GM12878 (cell line): ENCODE results near the gene ZNF407. TPM values are rescaled to one million over a fixed set of nuclear protein-coding genes. Genes with fewer than 3 reads are reported as not detected.

Experiments used
- ATAC-seq: fragments of 200-7000 bp; cut with Tn5 transposase; 3 replicates; pipeline ENCODE4 v1.9.1; 2020; ENCODE audit warnings: mild to moderate bottlenecking, moderate library complexity
- BruUV-seq: library from RNA; stranded (reverse); fragments of 400-500 nt; replicated peaks from 2 replicates; lab custom pipeline; 2021; lab: Mats Ljungman, UMichigan
- CTCF ChIA-PET: fragments of 300-600 bp; sonication (Branson Sonifier 250); formaldehyde crosslinking; extraction: SDS; loops from one replicate; lab custom pipeline; 2021; ENCODE audit warnings: inconsistent platforms; lab: Yijun Ruan, JAX
- POLR2A ChIA-PET: fragments of 350-600 bp; formaldehyde crosslinking; extraction: SDS; loops from one replicate; lab custom pipeline; 2021; ENCODE audit warnings: inconsistent platforms; lab: Charles Lee
- RAD21 ChIA-PET: fragments of 300-600 bp; sonication (Branson Sonifier 250); formaldehyde crosslinking; loops from one replicate; lab custom pipeline; 2023; ENCODE audit warnings: antibody characterized with exemption; ENCODE audit not compliant: unreplicated experiment; lab: Charles Lee
- SMC1A ChIA-PET: fragments of 300-600 bp; sonication (Branson Sonifier 250); formaldehyde crosslinking; loops from one replicate; lab custom pipeline; 2023; ENCODE audit not compliant: unreplicated experiment, uncharacterized antibody; lab: Charles Lee
- DNase-seq: peaks from one replicate; pipeline ENCODE4 v3.0.0-alpha.2; 2011; ENCODE audit warnings: low read depth, low spot score
- FAIRE-seq: peaks from 3 replicates; lab custom pipeline; 2011; peaks lifted over from hg19 to GRCh38; lab: Jason Lieb, UNC
- H2AFZ ChIP-seq: 2 replicates; pipeline ENCODE4 v1.6.0; 2011; ENCODE audit warnings: low read depth, low read length, control low read depth; ENCODE audit not compliant: control insufficient read depth
- H3K27ac ChIP-seq: 2 replicates; pipeline ENCODE4 v1.5.1; 2011; ENCODE audit warnings: control low read depth; ENCODE audit not compliant: control insufficient read depth, insufficient read depth
- H3K27me3 ChIP-seq, 2 experiments: replicated peaks in 1 of 2; 2 replicates each; pipeline versions ENCODE4 v1.6.0 to v1.6.1; 2011; ENCODE audit warnings: low read length in 1 of 2; ENCODE audit not compliant: control insufficient read depth in 2 of 2, insufficient read depth in 2 of 2
- H3K36me3 ChIP-seq, 2 experiments: 2 replicates each; pipeline ENCODE4 v1.5.1; 2011; ENCODE audit warnings: low read length in 1 of 2; ENCODE audit not compliant: control insufficient read depth in 2 of 2, insufficient read depth in 2 of 2
- H3K4me1 ChIP-seq: 2 replicates; pipeline ENCODE4 v1.6.1; 2011; ENCODE audit warnings: mild to moderate bottlenecking, low read length, moderate library complexity, mixed read lengths; ENCODE audit not compliant: control insufficient read depth, insufficient read depth
- H3K4me2 ChIP-seq: 2 replicates; pipeline ENCODE4 v1.6.0; 2011; ENCODE audit warnings: control low read depth; ENCODE audit not compliant: control insufficient read depth, insufficient read depth
- H3K4me3 ChIP-seq: fragments of 200-600 bp; sonication (generic); 2 replicates; pipeline ENCODE4 v1.5.1; 2016
- H3K79me2 ChIP-seq: 2 replicates; pipeline ENCODE4 v1.6.0; 2011; ENCODE audit warnings: low read length; ENCODE audit not compliant: control insufficient read depth, insufficient read depth
- H3K9ac ChIP-seq: 2 replicates; pipeline ENCODE4 v1.8.0; 2011; ENCODE audit warnings: low read length, control low read depth, mixed read lengths; ENCODE audit not compliant: control insufficient read depth, insufficient read depth
- H3K9me3 ChIP-seq: replicated peaks from 3 replicates; pipeline ENCODE4 v1.5.1; 2011; ENCODE audit warnings: mild to moderate bottlenecking, low read length; ENCODE audit not compliant: control insufficient read depth, insufficient read depth
- H4K20me1 ChIP-seq: 2 replicates; pipeline ENCODE4 v1.6.0; 2011; ENCODE audit not compliant: control insufficient read depth, insufficient read depth
- BMI1 ChIP-seq: fragments of 450-650 bp; IDR thresholded peaks from 2 replicates; pipeline ENCODE4 v1.6.1; 2016; ENCODE audit warnings: mild to moderate bottlenecking, moderate library complexity, borderline replicate concordance
- CHD2 ChIP-seq: IDR thresholded peaks from 2 replicates; pipeline ENCODE4 v1.6.1; 2011; ENCODE audit warnings: low read depth, low read length, improper control_type of control experiment, borderline replicate concordance
- ELK1 ChIP-seq: IDR thresholded peaks from 2 replicates; pipeline ENCODE4 v1.6.1; 2012; ENCODE audit warnings: low read depth, low read length, improper control_type of control experiment
- IRF3 ChIP-seq: fragments of 450-650 bp; IDR thresholded peaks from 2 replicates; pipeline ENCODE4 v1.6.1; 2014; ENCODE audit warnings: mild to moderate bottlenecking
- MEF2A ChIP-seq: IDR thresholded peaks from 2 replicates; pipeline ENCODE4 v1.6.1; 2011; ENCODE audit warnings: low read depth, mild to moderate bottlenecking, low read length, moderate library complexity; ENCODE audit not compliant: insufficient read depth
- MYB ChIP-seq: fragments of 150-350 bp; IDR thresholded peaks from 2 replicates; pipeline ENCODE4 v1.6.1; 2014; ENCODE audit warnings: mild to moderate bottlenecking, low read depth, low read length, borderline replicate concordance
- NFIC ChIP-seq: IDR thresholded peaks from 2 replicates; pipeline ENCODE4 v1.6.1; 2012; ENCODE audit warnings: low read depth, mild to moderate bottlenecking, inconsistent platforms, low read length, moderate library complexity
- POLR2AphosphoS5 ChIP-seq: IDR thresholded peaks from 2 replicates; pipeline ENCODE4 v1.6.1; 2011; ENCODE audit warnings: mild to moderate bottlenecking, low read length, inconsistent platforms
- POU2F2 ChIP-seq: IDR thresholded peaks from 3 replicates; pipeline ENCODE4 v1.6.1; 2011; ENCODE audit warnings: low read depth, mild to moderate bottlenecking, low read length, borderline replicate concordance
- RELA ChIP-seq: fragments of 450-650 bp; IDR thresholded peaks from 2 replicates; pipeline ENCODE4 v1.8.0; 2014; ENCODE audit warnings: borderline replicate concordance; ENCODE audit not compliant: partially characterized antibody
- REST ChIP-seq: IDR thresholded peaks from 2 replicates; pipeline ENCODE4 v1.6.1; 2012; ENCODE audit warnings: mild to moderate bottlenecking, low read depth, low read length
- RFX5 ChIP-seq: IDR thresholded peaks from 2 replicates; pipeline ENCODE4 v1.6.1; 2011; ENCODE audit warnings: low read depth, low read length, improper control_type of control experiment
- SP1 ChIP-seq: IDR thresholded peaks from one replicate; pipeline ENCODE4 v1.6.1; 2011; ENCODE audit warnings: low read depth, low read length
- STAT1 ChIP-seq: fragments of 450-650 bp; conservative IDR thresholded peaks from 2 replicates; pipeline ENCODE4 v1.6.1; 2014; ENCODE audit warnings: antibody characterized with exemption, mild to moderate bottlenecking
- SUZ12 ChIP-seq: fragments of 200-600 bp; sonication (generic); IDR thresholded peaks from one replicate; pipeline ENCODE4 v1.6.1; 2018; ENCODE audit warnings: antibody characterized with exemption, mild to moderate bottlenecking; ENCODE audit not compliant: unreplicated experiment
- TBL1XR1 ChIP-seq: IDR thresholded peaks from 2 replicates; pipeline ENCODE4 v1.6.1; 2012; ENCODE audit warnings: low read depth, low read length, improper control_type of control experiment
- ZNF207 ChIP-seq: fragments of 450-650 bp; IDR thresholded peaks from 2 replicates; pipeline ENCODE4 v1.6.1; 2014; ENCODE audit warnings: antibody characterized with exemption, mild to moderate bottlenecking, borderline replicate concordance
- ZNF622 ChIP-seq: fragments of 450-650 bp; IDR thresholded peaks from 2 replicates; pipeline ENCODE4 v1.6.1; 2017; ENCODE audit warnings: mild to moderate bottlenecking, inconsistent platforms
- WGBS: methylation state at CpG from one replicate; pipeline ENCODE4 v1.1.6; 2016; ENCODE audit warnings: low lambda C conversion rate; ENCODE audit not compliant: insufficient replicate concordance, insufficient coverage; ENCODE audit errors: missing lambda C conversion rate; 5-methylcytosine and 5-hydroxymethylcytosine counted together
- in situ Hi-C: fragments of 300-500 bp; cut with MboI; formaldehyde crosslinking; loops from 9 replicates; pipeline ENCODE4 v1.14.3; 2018; ENCODE audit warnings: mixed read lengths
- intact Hi-C: fragments of 100-400 bp; cut with micrococcal nuclease; formaldehyde crosslinking; loops from one replicate; pipeline ENCODE4 v1.14.2; 2022; ENCODE audit not compliant: unreplicated experiment
- polyA plus RNA-seq, 11 experiments: library from polyadenylated mRNA; depleted of rRNA in 4 of 11; unstranded in 6 of 11; stranded (reverse) in 5 of 11; fragments of >200 nt; fragmentation: Nextera tagmentation in 4 of 11; fragmentation: Illumina TruSeq in 1 of 11; extraction: Ambion mirVana in 4 of 11; extraction: Trizol in 1 of 11; gene quantifications; 1 replicate in 1 of 11; 2 replicates in 10 of 11; pipeline versions ENCODE4 v1.2.1 to v1.2.3, GENCODE V29; 2011 to 2016; ENCODE audit warnings: inconsistent platforms in 2 of 11, missing spikeins in 2 of 11, low read depth in 1 of 11
- total RNA-seq, 4 experiments: library from RNA; depleted of rRNA in 3 of 4; stranded (reverse); fragments of >200 nt in 3 of 4; fragmentation: Illumina TruSeq in 1 of 4; extraction: Trizol in 1 of 4; gene quantifications; 2 replicates each; pipeline versions ENCODE4 v1.2.1 to v1.2.3, GENCODE V29; 2013 to 2021

Gene ZNF407
- total and polyA plus RNA-seq, 10 of the 15 experiments (the other 5 are each of a cell fraction or from before 2014, with no cell fraction given): 0.69 to 11.6 (median 5.3) TPM

- TF ChIP-seq NFIC: no peak
- no peak for TF ChIP-seq ELK1
These were observed 383.0 kb downstream of the ZNF407 start (continued) for GRCh38 chr18:74980669-74981068.

- ATAC-seq: no peak
- CTCF ChIA-PET: no interaction called here
- FAIRE-seq: no peak
- Histone ChIP-seq H3K4me1 (no peaks in the 10 kb centered on the region), H3K79me2 (no peaks in the 10 kb centered on the region), H3K9ac (no peak overlapping the region), H3K4me2 (no peak overlapping the region), H3K9me3 (no peaks in the 10 kb centered on the region), H3K36me3 (0 out of 4 replicates have a peak, but pooled peaks cover 0 to 3% of the 10 kb centered on the region in 2 experiments), H2AFZ (no peak overlapping the region), H3K4me3 (no peak overlapping the region), H3K27ac (no peak overlapping the region), H3K27me3 (no peaks in the 10 kb centered on the region), H4K20me1 (no peaks in the 10 kb centered on the region)
- in situ Hi-C loops (no loop called here), intact Hi-C loops (no loop called here)
- POLR2A ChIA-PET: no interaction called here
- BruUV-seq: no TSS peak
- RAD21 ChIA-PET: no interaction called here
- DNase-seq: no peak
- SMC1A ChIA-PET: interaction anchor here (1.0 to 1.8 kb wide), 2 partner anchors 14 to 498 kb away, joined by 3 to 7 read pairs; no protein-coding TSS in a partner anchor
- WGBS: 98% methylated on average over 9 of the region's 9 CpGs
- TF ChIP-seq SP1: no peak
- TF ChIP-seq NFIC: no peak
- TF ChIP-seq ZNF622: no peak
- TF ChIP-seq REST: no peak
- no peak for TF ChIP-seq MYB
- no peak for TF ChIP-seq CHD2
- TF ChIP-seq TBL1XR1: no peak
- TF ChIP-seq STAT1: no peak
- TF ChIP-seq POU2F2: no peak
- TF ChIP-seq MEF2A: no peak
- TF ChIP-seq ZNF207: no peak
- TF ChIP-seq IRF3: no peak
- TF ChIP-seq SUZ12: no peak
- no peak for TF ChIP-seq RELA
- no peak for TF ChIP-seq BMI1
- no peak for TF ChIP-seq RFX5
- TF ChIP-seq POLR2AphosphoS5: no peak
These were observed 383.8 kb downstream of the ZNF407 start for GRCh38 chr18:74981476-74981875.
